ENCODE results near the gene KIFAP3.
"Not testable (repeated sequence)": the region's sequence is repeated elsewhere in the genome, so short reads cannot be mapped to it uniquely, and the experiment has no call there.

Gene KIFAP3

GRCh38 chr1:170074250-170075157, at the start of gene KIFAP3:
KIFAP3 (minus strand) TSS chr1:170074695; CDS start chr1:170074467, 228 bp downstream.
- DNase-seq, result peak; percentile 92 to 93

DNA sequence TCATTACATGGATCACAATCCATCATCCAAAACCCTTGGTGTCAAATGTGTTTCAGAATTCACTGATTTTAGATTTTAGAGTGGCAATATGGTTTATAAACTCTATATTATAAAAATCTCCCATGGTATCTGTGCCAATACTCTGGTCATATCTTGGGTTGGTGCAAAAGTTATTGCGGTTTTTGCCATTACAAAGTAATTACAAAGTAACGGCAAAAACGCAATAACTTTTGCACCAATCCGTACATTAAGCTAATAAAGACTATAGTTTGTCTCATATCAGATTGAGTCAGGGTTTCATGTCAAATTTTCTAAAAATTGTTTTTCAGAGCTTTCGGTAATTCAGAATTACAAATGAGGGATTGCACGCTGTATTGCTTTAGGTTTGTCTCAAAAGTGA, 47.9 kb upstream of the KIFAP3 start:
- DNase-seq, result no peak

GRCh38 chr1:170114906-170115305, 40.4 kb upstream of the KIFAP3 start:
- no peak for DNase-seq

DNA sequence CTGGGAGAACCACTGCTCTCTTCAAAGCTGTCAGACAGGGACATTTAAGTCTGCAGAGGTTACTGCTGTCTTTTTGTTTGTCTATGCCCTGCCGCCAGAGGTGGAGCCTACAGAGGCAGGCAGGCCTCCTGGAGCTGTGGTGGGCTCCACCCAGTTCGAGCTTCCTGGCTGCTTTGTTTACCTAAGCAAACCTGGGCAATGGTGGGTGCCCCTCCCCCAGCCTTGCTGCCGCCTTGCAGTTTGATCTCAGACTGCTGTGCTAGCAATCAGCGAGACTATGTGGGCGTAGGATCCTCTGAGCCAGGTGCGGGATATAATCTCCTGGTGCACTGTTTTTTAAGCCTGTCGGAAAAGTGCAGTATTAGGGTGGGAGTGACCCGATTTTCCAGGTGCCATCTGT, 38.6 kb upstream of the KIFAP3 start:
- DNase-seq, result not testable (repeated sequence)

- no peak for DNase-seq
Measured at GRCh38 chr1:170097449-170097948, 23.0 kb upstream of the KIFAP3 start.

DNA sequence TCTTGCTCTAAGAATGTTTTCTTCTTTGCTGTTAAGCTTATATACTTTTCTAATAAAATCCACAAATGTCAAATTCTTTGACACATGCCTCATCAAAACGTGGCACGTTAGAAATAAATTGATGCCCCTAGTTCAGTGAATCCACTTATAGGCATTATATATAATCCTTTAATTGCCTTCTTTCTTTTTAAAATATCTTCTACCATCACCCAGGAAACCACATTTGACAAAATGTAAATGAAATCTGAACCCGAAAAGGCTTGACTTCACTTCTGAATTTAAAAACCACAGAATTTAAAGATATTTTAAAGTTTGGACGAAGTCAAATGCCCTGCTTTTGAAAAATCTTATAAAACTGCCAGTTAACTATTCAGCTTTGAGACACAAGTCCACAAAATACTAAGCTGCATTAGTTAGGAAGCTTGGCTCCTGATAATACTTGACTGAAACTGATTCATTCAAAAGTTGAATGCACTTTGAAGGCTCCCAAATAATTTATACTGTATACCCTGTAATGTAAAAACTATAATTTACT, 22.4 kb upstream of the KIFAP3 start:
- no peak for DNase-seq

- no peak for DNase-seq
Measured at GRCh38 chr1:170095976-170096748, 21.7 kb upstream of the KIFAP3 start.

- not testable (repeated sequence) for DNase-seq
Measured at GRCh38 chr1:170094697-170095616, 20.5 kb upstream of the KIFAP3 start.

- no peak for DNase-seq
Measured at GRCh38 chr1:170086399-170087032, 12.0 kb upstream of the KIFAP3 start.

GRCh38 chr1:170085091-170085490, 10.6 kb upstream of the KIFAP3 start:
- DNase-seq, result no peak

DNA sequence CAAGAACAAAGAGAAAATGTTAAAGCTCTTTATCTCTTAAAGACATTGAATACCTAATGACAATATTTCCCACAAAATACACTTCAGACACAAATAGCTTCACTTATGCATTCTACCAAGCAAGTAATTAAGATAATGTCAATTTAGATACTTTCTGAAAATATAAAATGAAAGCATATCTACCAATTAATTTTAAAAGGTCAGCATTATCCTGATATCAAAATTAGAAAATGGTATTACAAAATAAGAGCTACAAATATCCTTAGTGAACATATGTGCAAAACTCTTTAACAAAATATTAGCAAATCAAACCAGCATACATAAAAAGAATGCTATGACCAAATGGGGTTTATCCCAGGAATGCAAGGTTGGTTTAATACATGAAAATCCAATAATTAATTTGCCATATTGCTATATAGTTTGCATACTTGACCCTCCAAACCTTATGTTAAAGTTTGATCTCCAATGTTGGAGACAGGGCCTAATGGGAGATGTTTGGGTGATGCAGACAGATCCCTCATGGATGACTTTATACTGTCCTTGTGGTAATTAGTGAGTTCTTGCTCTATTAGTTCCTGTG, 4.2 kb upstream of the KIFAP3 start:
- no peak for DNase-seq

- no peak for DNase-seq
Measured at GRCh38 chr1:170077926-170078325, 3.4 kb upstream of the KIFAP3 start.

DNA sequence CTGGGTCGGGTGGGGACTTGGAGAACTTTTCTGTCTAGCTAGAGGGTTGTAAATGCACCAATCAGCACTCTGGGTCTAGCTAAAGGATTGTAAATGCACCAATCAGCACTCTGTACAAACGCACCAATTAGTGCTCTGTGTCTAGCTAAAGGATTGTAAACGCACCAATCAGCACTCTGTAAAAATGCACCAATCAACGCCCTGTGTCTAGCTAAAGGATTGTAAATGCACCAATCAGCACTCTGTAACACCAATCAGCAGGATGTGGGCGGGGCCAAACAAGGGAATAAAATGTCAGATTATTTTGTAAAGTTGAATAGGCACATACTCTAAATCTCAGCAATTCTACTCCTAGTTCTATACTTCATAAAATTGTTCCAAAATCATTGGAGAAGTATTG, 2.5 kb upstream of the KIFAP3 start:
- not testable (repeated sequence) for DNase-seq

DNA sequence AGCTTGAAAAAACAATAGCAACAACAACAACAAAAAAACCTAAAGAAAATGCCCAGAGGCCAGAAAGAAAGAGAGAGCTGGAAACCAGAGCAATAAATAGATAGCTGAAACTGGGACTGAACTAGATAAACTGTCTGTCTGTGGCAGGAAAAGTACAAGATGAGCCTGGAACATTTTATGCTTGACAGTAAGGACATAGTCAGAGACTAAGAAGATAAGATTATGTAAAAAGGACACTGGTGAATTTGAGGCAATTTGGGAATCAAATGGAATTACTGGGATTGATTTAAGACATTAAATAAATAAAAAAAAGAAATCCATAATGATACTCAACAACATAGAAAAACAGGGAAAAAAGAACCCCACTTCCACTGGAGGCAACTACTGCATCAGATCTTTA, 1.7 kb upstream of the KIFAP3 start:
- no peak for DNase-seq

GRCh38 chr1:170075186-170075585, 691 bp upstream of the KIFAP3 start:
- DNase-seq, result no peak

DNA sequence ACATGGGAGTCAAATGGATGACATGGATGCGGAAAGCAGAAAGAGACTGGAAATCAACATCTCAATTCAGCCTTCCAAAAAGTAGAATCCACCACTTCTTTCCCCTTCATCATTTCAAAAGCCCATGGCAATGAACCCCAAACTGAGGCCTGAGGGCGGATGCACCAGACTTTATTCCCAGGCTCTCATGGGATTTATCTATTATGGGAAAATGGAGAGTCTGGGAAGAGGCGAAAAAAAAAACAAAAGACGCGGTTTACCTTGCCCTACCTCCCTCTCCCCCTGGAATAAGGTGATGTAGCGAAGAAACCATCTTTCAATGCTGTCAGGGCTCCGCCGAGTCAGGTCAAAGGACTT, 624 bp downstream of the KIFAP3 start:
- DNase-seq, result no peak

GRCh38 chr1:170071378-170071777, 3.1 kb downstream of the KIFAP3 start:
- DNase-seq, result no peak

- DNase-seq, result no peak
Measured at GRCh38 chr1:170068923-170069322, 5.6 kb downstream of the KIFAP3 start.

DNA sequence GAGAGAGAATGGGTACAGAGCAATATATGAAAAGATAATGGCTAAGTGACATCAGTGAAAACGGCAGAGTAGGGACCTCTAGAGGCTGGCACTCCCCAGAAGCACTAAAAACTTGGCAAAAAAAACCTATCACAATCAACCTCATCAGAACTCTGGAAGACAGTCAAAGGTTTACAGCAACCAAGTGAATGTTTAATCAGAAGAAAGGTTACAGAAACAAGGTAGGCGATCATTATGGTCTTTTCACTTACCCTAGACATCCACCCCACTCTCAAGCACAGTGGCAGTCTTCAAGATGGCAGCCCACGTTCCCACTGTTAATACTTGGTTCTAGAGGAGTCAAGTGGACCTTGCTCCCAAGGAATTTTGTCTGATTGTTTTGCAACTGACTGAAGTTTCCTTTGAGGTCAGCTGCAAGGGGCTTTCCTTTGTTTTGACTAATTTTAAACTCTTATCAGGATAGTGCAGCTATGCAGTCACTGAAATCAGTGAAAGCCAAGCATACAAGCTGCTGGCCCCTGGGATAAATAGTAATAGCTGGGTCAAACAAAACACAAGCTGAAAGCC, 7.2 kb downstream of the KIFAP3 start:
- DNase-seq, result no peak

- no peak for DNase-seq
Measured at GRCh38 chr1:170064821-170065220, 9.7 kb downstream of the KIFAP3 start.
